Measurements from ENCODE around the gene RGSL1. TPM values are rescaled to one million over a fixed set of nuclear protein-coding genes. Genes with fewer than 3 reads are reported as not detected.

RGSL1 gene
- polyA plus RNA-seq, 3 donors from 2014 or later: not detected

DNA sequence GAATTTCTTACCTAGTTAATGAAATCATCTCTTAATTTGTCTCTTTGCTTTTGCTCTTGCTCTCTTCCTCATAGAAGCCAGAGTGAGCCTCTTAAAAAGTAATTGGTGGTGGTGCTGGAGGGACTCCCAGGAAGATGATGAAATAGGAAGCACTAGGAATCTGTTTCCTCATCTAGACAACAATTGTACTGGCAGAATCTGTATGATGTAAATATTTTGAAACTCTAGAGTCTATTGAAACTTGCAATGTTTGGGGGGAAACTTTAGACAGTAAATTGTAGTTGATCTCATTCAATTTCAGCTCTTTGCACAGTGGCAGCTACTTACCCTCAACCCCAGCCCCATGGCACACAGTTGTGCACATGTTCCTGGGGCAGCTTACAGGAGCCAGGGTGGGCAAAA lies 10.6 kb downstream of the RGSL1 start:
- no peak for DNase-seq
- peaks cover 0 to 17% (median 2%) of the 10 kb centered on the region in 6 donors for H3K9me3 Mint-ChIP-seq
- peaks cover 0 to 4% (median 0%) of the 10 kb centered on the region in 3 donors for H3K36me3 Mint-ChIP-seq
- no peak overlapping the region for H3K27ac Mint-ChIP-seq
- H3K27me3 Mint-ChIP-seq (ENCODE audit: low read depth in 3 of 3): peaks cover 0 to 6% (median 6%) of the 10 kb centered on the region in 3 donors
- no peaks in the 10 kb centered on the region for H3K4me1 Mint-ChIP-seq
- H3K4me3 Mint-ChIP-seq: no peak overlapping the region

DNA sequence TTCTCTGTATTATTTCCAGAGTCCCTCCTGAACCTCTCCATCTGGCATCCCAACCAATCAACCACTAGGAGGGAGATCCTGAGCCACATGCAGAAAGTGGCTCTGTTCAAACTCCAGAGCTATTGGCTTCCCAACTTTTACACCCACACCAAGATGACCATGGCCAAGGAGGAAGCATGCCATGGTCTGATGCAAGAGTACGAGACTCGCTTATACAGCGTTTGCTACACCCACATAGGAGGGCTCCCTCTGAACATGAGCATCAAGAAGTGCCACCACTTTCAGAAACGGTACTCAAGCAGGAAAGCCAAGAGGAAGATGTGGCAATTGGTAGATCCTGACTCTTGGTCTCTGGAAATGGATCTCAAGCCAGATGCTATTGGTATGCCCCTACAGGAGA lies 23.6 kb downstream of the RGSL1 start:
- no peak for DNase-seq
- Mint-ChIP-seq H3K9me3 (peaks cover 3 to 11% (median 5%) of the 10 kb centered on the region in 6 donors), H3K27ac (no peak overlapping the region), H3K4me3 (no peak overlapping the region), H3K36me3 (peaks cover 0 to 4% (median 0%) of the 10 kb centered on the region in 3 donors), H3K27me3 (ENCODE audit: low read depth in 3 of 3) (peaks cover 3 to 9% (median 9%) of the 10 kb centered on the region in 3 donors), H3K4me1 (no peaks in the 10 kb centered on the region)

DNA sequence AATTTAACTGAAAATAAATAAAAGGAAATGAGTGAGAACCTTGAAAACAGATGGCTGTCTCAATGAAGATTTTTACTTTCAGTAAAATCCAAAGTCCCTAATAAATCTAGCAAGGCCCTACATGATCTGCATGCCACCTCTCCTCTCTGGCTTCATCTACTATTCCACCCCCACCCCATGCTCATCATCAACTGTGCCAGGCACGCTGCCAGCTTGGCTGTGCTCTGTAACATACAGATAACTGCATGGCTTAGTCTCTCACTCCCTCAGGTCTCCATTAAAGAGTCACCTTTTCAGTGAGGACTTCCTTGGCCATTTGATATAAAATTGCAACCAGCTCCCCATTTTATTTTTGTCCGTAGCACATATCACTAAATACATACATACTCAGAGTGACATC lies 26.7 kb downstream of the RGSL1 start:
- Mint-ChIP-seq H3K9me3 (peaks cover 0 to 19% (median 8%) of the 10 kb centered on the region in 6 donors), H3K27me3 (ENCODE audit: low read depth in 3 of 3) (peaks cover 5 to 9% (median 6%) of the 10 kb centered on the region in 3 donors), H3K4me1 (no peaks in the 10 kb centered on the region), H3K4me3 (no peak overlapping the region), H3K27ac (no peak overlapping the region), H3K36me3 (peaks cover 0 to 4% (median 0%) of the 10 kb centered on the region in 3 donors)
- DNase-seq: no peak

DNA sequence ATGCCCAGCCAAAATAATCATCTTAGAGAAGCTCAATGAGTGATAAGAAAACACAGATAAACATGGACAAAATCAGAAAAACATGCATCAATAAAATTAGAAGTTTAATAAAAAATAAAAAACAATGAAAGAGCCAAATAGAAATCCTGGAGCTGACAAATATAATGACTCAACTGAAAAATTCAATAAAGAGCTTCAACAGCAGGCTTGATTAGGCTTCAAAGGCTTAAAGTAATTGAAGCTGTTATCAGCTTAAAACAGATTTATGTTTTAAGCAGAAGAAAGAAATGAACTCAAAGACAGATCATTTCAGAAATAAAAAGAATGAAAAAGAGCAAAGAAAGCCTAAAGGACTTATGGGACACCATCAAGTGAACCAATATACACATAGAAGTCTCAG lies 28.3 kb downstream of the RGSL1 start:
- Mint-ChIP-seq H3K4me1 (no peaks in the 10 kb centered on the region), H3K9me3 (peaks cover 3 to 19% (median 8%) of the 10 kb centered on the region in 6 donors), H3K27me3 (ENCODE audit: low read depth in 3 of 3) (peaks cover 4 to 9% (median 6%) of the 10 kb centered on the region in 3 donors), H3K4me3 (no peak overlapping the region), H3K27ac (no peak overlapping the region), H3K36me3 (peaks cover 0 to 4% (median 0%) of the 10 kb centered on the region in 3 donors)
- DNase-seq: no peak

DNA sequence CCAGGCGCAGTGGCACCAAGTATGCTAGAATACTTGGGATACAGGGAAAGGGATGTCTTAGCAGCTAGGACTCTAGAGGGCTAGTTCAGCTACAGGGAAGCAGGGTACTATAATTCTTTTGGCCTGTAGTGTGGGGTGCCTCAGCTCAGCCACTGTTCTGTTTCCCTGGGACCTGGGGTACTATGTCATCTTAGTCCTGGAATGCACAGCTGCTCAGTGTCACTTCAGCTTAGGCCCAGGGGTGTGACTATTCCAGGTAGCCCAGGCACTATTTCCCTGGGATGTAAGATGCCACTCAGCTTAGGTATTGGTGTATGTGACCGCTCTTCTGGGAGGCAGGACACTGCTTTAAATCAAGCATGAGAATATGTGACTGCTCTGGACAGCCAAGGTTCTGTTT lies 34.1 kb downstream of the RGSL1 start:
- Mint-ChIP-seq H3K4me3 (no peak overlapping the region), H3K27ac (no peak overlapping the region), H3K36me3 (no peaks in the 10 kb centered on the region), H3K4me1 (no peaks in the 10 kb centered on the region), H3K9me3 (peaks cover 0 to 5% (median 1%) of the 10 kb centered on the region in 6 donors), H3K27me3 (ENCODE audit: low read depth in 3 of 3) (peaks cover 0 to 3% (median 2%) of the 10 kb centered on the region in 3 donors)
- no peak for DNase-seq

DNA sequence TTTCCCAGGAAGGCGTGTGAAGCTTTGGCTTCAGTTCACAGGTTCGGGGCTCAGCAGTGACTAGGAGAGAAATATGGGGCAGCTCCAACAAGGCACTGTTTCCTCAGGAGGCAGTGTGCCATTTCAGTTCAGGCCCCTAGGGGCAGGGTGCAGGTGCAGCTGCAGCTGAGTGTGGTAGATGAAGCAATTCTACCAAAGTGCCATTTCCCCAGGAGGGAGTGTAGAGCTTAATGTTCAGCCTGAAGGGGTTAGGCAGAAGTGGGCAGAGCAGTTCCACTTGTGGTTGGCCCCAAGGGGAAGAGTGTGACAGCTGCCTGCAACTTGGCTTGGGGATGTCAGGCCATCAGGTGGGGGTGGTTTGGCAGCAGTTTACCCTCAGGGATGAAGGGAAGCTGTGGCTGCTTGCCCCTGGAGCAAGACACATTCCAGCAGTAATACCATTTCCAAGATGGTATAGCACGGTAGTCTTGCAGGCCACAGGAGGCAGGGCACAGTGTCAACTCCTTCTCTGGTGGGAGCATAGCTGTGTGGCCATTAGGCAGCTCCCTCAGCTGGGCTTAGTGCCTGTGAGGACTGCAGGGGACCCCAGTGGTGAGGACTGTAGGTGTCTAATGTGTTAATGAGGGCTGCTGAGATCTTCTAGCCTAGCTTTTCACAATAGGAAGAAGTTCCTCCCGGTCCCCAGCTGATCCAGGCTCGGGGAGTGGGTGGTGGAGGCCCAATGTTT lies 34.7 kb downstream of the RGSL1 start:
- Mint-ChIP-seq H3K27me3 (ENCODE audit: low read depth in 3 of 3) (peaks cover 0 to 3% (median 2%) of the 10 kb centered on the region in 3 donors), H3K36me3 (no peaks in the 10 kb centered on the region), H3K4me1 (no peaks in the 10 kb centered on the region), H3K27ac (no peak overlapping the region), H3K4me3 (no peak overlapping the region), H3K9me3 (peaks cover 0 to 5% (median 0%) of the 10 kb centered on the region in 6 donors)
- DNase-seq: no peak

DNA sequence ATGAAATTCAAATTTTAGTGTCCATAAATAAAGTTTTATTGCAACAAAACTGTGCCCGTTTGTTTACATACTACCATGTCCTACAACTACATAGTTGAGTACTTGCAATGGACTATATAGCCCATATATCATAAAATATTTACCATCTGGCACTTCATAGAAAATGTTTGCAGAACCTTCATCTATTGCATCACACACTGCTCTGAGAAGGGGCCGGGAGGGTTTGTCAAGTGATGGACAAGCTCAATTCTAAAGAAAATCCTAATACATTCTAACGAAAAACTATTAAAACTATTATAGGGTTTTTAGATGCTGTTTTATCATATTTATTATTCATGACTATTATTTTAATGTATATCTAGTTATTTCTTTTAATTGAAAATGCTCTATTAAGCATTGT lies 35.9 kb downstream of the RGSL1 start:
- Mint-ChIP-seq H3K9me3 (peaks cover 0 to 5% (median 0%) of the 10 kb centered on the region in 6 donors), H3K27ac (no peak overlapping the region), H3K4me1 (no peaks in the 10 kb centered on the region), H3K27me3 (ENCODE audit: low read depth in 3 of 3) (peaks cover 0 to 3% (median 0%) of the 10 kb centered on the region in 3 donors), H3K36me3 (no peaks in the 10 kb centered on the region), H3K4me3 (no peak overlapping the region)
- DNase-seq: no peak

DNA sequence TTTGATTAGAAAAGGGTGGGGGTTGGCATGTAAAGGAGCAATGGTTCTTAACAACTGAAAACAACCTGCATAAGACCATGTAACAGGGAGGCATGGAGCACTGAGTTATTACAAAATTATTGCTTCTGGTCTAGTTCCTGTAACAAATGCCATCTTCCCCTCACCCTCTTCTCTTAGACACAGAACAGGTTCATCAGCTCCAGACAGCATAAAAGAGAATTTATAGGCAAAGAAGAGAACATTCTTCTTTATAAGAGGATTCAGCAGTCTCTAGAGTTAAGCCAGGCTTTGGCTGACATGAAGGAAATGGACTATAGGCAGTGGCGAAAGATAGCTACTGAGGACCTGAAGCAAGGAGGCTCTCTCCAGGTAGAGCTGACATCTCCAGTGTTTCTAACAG lies 38.9 kb downstream of the RGSL1 start:
- H3K4me1 Mint-ChIP-seq: no peaks in the 10 kb centered on the region

DNA sequence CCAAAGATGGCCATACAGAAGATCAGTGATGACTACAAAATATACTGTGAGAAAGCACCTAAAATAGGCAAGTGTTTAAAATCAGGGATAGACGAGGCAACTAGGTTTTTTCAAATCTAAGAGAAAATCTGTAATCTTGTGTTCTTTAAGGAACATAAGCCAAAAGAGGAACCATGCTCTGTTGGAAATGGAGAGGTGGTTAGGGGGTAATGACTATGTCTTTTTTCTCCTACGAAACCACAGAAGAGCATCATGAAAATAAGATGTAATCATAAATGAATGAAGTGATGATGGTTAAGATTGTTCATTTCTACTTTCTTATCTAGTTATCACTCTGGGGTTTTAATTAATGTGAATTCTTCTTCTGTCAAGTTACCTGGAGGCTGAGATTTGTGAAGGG lies 43.1 kb downstream of the RGSL1 start:
- H3K27me3 Mint-ChIP-seq (ENCODE audit: low read depth in 3 of 3): peaks cover 0 to 2% (median 0%) of the 10 kb centered on the region in 3 donors
- H3K9me3 Mint-ChIP-seq: no peaks in the 10 kb centered on the region
- no peaks in the 10 kb centered on the region for H3K36me3 Mint-ChIP-seq
- no peak for DNase-seq
- no peak overlapping the region for H3K27ac Mint-ChIP-seq
- no peak overlapping the region for H3K4me3 Mint-ChIP-seq
- no peaks in the 10 kb centered on the region for H3K4me1 Mint-ChIP-seq

More for the DNA sequence above, 38.9 kb downstream of the RGSL1 start:
- Mint-ChIP-seq H3K4me3 (no peak overlapping the region), H3K36me3 (no peaks in the 10 kb centered on the region), H3K9me3 (peaks cover 0 to 2% (median 0%) of the 10 kb centered on the region in 6 donors), H3K27ac (no peak overlapping the region), H3K27me3 (ENCODE audit: low read depth in 3 of 3) (peaks cover 0 to 3% (median 0%) of the 10 kb centered on the region in 3 donors)
- no peak for DNase-seq

DNA sequence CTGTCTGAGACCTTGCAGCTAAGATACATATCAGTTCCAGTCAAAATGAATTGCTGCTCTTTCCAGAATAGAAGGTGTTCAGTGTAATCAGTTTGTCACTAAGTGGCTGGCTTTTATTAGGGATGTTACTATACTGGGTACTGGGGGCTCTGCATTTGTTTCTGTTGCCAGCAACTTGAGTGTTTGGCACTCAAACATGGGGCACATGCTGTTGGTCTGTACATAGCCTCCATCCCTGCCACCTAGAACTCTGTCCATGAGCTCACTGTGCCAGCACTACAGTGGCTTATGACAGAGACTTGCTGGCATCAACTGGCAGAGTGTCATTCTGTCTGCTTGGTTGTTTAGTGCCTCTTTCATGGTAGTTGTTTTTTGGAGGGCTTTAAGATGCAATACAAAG lies 45.1 kb downstream of the RGSL1 start:
- H3K9me3 Mint-ChIP-seq: no peaks in the 10 kb centered on the region
- no peak for DNase-seq
- H3K4me3 Mint-ChIP-seq: no peak overlapping the region
- peaks cover 0 to 2% (median 0%) of the 10 kb centered on the region in 3 donors for H3K27me3 Mint-ChIP-seq (ENCODE audit: low read depth in 3 of 3)
- no peaks in the 10 kb centered on the region for H3K36me3 Mint-ChIP-seq
- no peak overlapping the region for H3K27ac Mint-ChIP-seq
- no peaks in the 10 kb centered on the region for H3K4me1 Mint-ChIP-seq

DNA sequence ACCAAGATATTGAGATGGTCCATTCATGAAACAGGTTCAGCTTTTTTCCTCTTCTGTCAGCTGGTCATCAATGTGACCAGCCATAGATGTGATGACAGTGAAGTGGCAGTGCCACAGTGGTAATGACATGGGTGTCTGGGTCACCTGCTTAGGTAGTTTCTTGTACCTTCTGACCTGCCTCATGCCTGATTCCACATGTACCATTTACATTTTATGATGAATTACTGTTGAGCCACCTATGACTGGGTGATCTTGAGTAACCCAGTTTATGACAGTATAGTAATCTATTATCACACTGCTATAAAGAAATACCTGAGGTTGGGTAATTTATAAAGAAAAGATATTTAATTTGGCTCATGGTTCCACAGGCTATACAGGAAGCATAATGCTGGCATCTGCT lies 45.7 kb downstream of the RGSL1 start:
- H3K36me3 Mint-ChIP-seq: no peaks in the 10 kb centered on the region
- no peak overlapping the region for H3K4me3 Mint-ChIP-seq
- H3K27ac Mint-ChIP-seq: no peak overlapping the region
- no peak for DNase-seq
- no peaks in the 10 kb centered on the region for H3K4me1 Mint-ChIP-seq
- H3K9me3 Mint-ChIP-seq: no peaks in the 10 kb centered on the region
- H3K27me3 Mint-ChIP-seq (ENCODE audit: low read depth in 3 of 3): peaks cover 0 to 2% (median 0%) of the 10 kb centered on the region in 3 donors

DNA sequence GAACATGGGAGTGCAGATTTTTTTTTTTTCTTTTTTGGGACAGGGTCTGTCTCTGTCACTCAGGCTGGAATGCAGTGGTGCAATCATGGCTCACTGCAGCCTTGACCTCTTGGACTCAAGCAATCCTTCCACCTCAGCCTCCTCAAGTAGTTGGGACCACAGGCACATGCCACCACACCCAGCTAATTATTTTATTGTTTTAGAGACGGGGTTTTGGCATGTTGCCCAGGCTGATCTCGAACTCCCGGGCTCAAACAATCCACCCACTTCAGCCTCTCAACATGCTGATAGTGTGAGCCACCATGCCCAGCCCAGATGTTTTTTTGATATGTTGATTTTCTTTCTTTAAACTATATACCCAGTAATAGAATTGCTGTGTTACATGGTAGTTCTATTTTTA lies 57.7 kb downstream of the RGSL1 start:
- Mint-ChIP-seq H3K4me1 (no peaks in the 10 kb centered on the region), H3K27ac (no peak overlapping the region), H3K36me3 (no peaks in the 10 kb centered on the region), H3K27me3 (ENCODE audit: low read depth in 3 of 3) (peaks cover 0 to 8% (median 2%) of the 10 kb centered on the region in 3 donors), H3K4me3 (no peak overlapping the region), H3K9me3 (peaks cover 0 to 8% (median 0%) of the 10 kb centered on the region in 6 donors)
- DNase-seq: no peak

DNA sequence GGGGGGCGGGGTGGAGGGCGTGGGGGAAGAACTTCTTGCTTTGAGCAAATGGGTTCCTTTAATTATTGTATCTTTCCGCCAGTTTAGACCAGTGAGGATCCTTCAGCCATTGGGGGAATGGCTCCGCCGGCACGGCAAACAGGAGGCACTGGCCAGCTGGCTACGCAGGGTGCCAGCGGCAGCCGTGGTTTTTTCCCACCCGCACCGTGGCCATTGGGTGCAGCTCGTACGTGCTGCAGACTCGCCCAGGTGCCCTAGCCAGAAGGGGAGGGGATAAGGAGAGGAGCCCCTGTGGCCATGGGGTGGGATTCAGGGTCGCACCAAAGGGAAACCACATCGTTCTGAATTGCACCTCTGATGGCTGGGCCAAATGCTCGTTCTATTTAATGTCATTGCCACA lies 65.6 kb downstream of the RGSL1 start:
- H3K4me3 Mint-ChIP-seq: no peak overlapping the region

DNA sequence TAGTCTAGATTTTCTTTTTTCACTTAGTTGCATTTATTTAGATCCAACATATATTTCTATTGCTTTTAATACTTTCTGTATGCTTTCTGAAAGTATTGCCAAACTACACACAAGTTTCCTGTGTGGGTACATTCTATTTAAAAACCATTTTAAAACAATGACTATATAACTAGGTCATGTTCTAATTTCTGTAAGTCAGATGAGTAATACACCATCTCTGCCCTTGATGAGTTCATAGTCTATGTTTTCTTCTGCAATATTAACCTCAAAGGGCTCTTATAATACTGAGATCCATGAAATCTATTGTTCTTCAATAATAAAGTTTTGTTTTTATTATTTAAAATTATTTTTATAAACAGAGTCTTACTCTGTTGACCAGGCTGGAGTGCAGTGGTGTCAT lies 70.8 kb downstream of the RGSL1 start:
- Mint-ChIP-seq H3K27me3 (ENCODE audit: low read depth in 3 of 3) (peaks cover 3 to 7% (median 3%) of the 10 kb centered on the region in 3 donors), H3K9me3 (peaks cover 5 to 41% (median 18%) of the 10 kb centered on the region in 6 donors), H3K4me3 (no peak overlapping the region), H3K4me1 (no peaks in the 10 kb centered on the region), H3K27ac (no peak overlapping the region), H3K36me3 (peaks cover 0 to 13% (median 9%) of the 10 kb centered on the region in 3 donors)
- DNase-seq: no peak

More for the DNA sequence above, 65.6 kb downstream of the RGSL1 start:
- Mint-ChIP-seq H3K9me3 (peaks cover 0 to 16% (median 6%) of the 10 kb centered on the region in 6 donors), H3K27ac (no peak overlapping the region), H3K27me3 (ENCODE audit: low read depth in 3 of 3) (peaks cover 2 to 6% (median 3%) of the 10 kb centered on the region in 3 donors), H3K4me1 (no peaks in the 10 kb centered on the region), H3K36me3 (no peaks in the 10 kb centered on the region)
- DNase-seq: no peak

Data from immature natural killer cell (primary cell).